HG02884 (cell line): ENCODE data around the gene CEBPZ.
A peak's percentile ranks its signal among the peaks of the same experiment; 100 is the strongest.

Experiments
- ATAC-seq: cut with Tn5 transposase; IDR thresholded peaks from one replicate; pipeline ENCODE4 v1.9.1; 2021; ENCODE audit warnings: mild to moderate bottlenecking, moderate library complexity; ENCODE audit not compliant: unreplicated experiment

Gene CEBPZ

DNA sequence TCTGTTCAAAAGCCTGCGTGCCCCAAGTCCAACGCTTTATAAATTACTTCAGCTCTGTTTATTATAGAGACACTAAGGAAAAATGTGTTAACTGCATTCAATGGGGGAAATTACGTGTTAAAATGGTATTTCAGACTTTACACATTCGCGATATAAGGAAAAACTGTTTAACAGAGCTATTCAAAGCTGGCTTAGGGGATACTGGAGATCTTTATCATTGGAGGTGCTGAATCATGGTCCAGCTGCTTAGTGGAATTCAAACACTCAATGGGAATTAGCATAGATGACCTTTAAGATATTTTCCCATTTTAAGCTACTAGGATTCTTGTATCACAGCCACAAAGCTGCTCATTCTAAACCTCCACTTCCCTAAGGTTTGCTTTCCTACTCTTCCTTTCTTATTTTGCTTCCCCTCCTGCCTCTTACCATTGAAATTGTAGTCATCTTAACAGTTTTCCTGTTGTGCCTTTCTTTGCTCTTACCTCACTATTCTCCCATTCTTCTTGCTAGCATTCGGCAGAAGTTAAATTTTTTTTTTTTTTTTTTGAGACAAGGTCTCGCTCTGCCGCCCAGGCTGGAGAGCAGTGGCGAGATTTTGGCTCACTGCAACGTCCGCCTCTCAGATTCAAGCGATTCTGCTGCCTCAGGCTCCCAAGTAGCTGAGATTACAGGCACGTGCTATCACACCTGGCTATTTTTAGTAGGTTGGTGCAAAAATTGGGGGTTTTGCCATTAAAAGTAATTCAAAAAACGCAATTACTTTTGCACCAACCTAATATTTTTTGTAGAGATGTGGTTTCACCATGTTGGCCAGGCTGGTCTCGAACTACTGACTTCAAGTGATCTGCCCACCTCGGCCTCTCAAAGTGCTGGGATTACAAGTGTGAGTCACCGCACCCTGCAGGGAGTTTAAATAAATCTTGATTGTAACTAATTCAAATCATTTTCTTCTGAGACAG is 49.4 kb downstream of the CEBPZ start:
- no peak for ATAC-seq

DNA sequence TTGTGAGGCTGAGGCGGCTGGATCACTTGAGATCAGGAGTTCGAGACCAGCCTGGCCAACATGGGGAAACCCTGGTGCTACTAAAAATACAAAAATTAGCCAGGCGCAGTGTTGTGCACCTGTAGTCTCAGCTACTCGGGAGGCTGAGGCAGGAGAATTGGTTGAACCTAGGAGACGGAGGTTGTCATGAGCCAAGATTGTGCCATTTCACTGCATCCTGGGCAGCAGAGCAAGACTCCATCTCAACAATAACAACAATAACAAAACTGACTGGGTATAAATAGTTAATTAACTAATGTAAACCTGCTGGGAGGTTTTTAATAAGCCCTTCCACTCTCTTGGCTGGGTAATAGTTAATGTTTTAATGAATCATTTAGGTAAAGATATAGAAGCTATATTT is 50.8 kb downstream of the CEBPZ start:
- ATAC-seq, result no peak

DNA sequence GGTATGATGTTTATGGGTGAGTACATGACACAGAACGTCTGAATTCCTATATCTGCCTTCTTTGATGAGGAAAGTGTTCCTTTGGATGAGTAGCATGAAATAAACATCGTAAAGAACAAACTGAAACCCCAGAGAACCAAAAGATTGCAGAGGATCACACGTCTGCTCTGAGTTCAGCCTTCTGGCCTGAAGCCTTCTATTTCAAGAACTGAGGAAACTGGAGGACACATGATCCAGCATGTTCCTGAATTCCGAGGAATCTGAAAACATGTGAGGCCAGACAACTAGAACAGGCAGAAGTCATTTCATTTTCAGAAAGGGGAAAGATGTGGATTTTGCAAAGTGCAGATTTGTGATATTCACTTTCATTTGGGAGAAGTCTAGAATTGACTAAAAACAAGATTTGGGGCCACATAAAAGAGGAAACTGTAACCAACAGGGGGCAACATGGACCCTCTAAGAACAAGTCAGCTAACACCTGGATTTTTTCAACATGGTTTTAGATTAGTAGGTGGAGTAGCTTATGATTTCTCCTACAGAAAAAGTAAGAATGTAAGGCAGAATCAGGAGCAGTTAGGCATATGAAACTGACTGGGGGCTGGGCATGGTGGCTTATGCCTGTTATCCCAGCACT is 51.3 kb downstream of the CEBPZ start:
- no peak for ATAC-seq

DNA sequence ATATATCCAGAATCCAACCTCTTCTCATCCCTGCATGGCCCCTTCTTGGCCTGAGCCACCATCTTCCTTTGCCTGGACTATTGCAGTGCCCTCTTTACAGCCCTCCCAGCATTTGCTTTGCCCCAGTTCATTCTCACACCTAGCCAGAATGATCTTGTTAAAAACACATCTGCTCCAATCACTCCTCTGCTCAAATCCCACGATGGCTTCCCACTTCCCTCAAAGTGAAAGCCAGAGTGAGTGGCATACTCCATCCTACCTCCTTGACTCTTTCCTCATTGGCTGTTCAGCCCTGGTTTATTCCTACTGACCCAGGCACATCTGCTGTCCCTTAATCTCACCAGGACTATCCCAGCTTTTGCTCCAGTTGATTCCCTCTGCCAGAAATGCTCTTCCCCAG is 57.7 kb downstream of the CEBPZ start:
- ATAC-seq, result no peak

DNA sequence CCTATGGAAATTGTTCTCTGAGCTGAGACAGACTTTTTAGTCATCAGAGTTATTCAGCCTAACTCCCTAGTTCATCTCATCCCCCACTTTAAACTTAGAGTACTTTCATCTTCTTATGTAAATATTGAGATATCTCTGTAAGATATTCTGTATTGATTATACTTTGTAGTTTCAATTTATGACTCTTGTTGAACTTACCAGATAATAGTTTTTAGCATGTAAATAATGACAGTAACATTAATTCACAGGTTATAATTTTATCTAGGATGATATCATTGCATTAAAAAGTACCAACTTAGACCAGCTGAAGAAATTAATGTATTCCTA is 59.8 kb downstream of the CEBPZ start:
- ATAC-seq, result no peak

DNA sequence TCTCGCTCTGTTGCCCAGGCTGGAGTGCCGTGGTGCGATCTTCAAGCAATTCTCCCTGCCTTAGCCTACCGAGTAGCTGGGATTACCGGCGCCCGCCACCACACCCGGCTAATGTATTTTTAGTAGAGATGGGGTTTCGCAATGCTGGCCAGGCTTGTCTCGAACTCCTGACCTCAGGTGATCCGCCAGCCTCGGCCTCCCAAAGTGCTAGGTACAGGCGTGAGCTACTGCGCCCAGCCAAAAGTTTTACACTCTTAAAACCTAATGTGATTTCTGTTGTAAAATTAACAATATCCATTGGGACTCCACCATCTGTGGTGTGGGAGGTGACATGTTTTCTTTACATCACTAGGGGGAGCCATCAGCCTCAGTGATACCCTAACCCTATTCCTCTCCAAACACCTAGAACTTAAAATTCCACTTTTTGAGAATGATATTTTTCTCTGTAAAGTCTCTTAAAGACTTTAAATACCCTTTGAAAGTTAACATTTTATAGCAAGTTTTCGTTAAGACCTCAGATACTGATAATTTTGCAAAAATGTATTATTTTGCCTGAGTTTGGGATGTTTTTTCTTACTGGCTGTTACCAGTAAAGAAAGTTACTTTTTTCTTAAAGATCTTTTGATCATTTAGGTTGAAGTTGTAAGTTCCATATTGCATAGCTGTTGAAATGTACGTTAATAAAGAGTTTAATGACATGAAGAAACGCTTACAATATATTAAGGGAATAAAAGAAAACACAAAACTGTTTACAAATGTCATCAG is 63.0 kb downstream of the CEBPZ start:
- no peak for ATAC-seq

DNA sequence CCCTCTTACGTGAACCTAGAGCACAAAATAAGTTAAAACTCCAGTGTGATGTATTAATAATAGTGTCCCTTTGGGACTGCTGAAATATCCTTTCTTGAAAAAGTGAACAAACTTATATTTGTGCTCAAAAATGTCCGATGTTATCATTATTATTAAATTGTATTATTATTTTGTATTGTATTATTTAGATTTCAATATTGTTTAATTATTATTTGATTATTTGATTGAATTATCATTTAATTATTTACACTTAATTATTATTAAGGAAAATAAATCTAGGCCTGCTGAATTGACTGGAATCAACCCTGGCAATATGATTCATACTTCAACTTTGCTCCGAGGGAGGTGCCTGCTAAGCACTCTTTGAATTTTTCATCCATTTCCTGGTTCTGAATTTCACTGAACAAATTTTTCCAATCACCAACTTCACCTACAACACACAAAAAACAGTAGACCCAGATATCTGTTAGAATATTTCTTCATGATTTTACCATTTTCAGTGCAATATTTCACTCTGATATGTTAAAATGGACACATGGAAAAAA is 63.7 kb downstream of the CEBPZ start:
- ATAC-seq, result no peak

DNA sequence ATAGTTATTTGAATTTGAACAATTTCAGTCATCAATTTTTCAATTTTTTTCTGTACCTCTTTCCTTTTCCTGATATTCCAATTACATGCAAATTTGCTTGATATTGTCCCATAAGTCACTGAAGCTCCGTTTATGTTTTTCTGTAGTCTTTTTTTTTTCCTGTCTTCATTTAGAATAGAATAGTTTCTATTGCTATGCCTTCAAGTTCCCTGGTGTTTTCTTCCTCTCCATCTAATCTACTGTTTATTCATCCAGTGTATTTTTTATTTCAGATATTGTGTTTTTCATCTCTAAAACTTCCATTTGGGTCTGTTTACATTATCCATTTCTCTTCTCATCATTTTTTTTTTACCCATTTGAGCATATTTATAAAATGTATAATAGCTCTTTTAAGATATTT is 66.6 kb downstream of the CEBPZ start:
- ATAC-seq, result no peak

DNA sequence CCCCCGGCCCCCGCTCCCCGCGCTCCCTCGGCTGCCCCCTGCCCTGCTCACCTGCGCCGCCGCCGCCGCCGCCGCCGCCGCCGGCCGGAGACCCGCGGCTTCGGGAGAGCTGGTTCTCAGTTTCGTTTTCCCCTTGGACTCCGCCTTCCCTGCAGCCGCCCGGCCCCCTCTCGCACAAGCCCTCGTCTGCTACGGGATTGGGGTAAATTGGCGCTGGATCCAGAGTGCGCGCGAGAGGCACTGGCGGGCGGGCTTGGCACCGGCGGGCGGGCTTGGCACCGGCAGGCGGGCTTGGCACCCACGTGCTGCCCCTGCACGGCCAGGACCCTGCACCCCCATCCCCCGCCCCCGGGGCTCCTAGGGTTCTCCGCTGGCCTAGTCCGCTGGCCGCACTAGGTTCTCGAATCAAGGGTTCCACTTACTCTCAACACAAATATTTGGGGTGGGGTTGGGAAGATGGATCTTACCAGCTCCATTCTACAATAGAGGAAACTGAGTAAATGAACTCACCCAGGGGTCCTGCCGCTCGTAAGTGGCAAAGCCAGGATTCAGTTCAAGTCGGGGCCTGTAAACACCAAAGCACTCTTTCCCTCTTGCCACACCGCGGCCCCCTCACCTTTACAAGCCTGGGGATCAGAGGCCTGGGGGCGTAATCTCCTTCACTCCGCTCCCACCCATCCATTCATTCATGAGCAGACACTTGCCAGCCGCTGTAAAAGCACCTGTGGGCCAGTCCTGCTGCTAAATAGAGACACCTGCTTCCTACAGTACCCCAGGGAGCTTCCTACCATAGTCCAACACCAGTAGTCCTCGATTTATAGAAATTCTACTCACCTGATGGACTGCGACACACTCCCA is 74.3 kb downstream of the CEBPZ start, which contains the start of gene EIF2AK2:
Gene EIF2AK2, minus strand, starts transcription at position 124 of the 858 bp plus-strand sequence. CDS start 9,174 bp downstream, outside the sequence.
- ATAC-seq, result peak; percentile 88

DNA sequence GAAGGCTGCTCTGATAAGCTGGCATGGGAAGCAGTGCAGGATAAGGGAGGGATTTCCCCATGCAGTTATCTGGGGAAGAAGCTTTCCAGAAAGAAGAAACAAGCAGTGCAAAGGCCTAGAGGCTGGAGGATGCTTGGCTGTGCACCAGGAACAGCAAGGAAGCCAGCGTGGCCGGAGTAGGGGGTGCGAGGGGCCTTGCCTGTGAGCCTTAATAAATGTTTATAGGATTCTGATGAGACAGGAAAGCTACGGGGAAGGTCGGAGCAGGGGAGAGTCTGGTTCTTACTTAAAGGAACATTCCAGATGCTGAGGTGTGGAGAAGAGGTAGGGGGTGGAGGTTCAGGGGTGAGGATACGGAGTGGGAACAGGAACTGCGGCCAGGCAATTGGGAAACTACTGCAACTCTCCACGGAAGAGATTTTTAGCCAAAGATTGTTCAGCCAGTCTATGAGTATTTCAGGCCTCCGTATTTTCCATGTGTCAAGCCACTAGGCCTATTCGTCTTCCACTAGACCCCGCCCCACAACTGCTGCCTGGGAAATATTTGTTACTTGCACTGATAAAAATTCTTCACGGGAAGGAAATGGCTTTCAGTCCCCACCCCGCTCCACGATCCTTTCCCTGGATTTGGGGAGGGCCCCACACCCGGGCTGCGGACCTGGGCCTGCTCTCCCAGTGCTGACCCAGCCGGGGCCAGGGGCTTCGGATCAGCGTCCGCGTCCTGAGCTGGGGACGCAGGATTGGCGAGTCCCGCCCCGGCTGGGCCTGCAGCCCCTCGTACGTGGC is 75.1 kb downstream of the CEBPZ start:
- ATAC-seq, result peak; percentile 23

DNA sequence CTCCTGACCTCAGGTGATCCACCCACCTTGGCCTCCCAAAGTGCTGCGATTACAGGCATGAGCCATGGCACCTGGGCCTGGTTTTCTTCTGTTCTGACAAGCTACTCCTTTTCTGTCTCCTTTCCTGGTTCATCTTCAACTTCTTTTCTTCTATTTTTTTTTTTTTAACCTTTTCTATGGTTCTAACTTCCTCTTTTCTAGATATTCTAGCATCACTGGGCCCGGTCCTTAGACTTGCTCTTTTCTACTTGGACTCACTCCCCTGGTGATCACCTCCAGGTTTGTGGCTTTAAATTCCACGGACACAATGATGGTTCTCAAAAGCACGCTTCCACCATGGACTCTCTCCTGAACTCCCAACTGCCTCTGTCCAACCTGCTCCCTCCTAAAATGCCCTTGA is 76.6 kb downstream of the CEBPZ start:
- ATAC-seq, result no peak

DNA sequence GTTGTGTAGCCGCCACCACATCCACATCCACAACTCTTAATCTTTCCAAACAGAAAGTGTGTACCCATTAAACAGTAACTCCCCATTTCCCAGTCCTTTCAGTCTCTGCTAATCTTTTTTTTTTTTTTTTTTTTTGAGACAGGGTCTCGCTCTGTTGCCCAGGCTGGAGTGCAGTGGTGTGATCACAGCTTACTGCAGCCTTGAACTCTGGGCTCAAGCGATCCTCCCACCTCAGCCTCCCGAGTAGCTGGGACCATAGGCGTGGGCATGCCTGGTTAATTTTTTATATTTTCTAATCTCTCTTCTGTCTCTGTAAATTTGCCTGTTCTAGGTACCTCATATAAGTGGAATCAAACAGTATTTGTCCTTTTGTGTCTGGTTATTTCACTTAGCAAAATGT is 78.2 kb downstream of the CEBPZ start:
- no peak for ATAC-seq
